ENCODE results near the gene USP31.

Gene USP31

DNA sequence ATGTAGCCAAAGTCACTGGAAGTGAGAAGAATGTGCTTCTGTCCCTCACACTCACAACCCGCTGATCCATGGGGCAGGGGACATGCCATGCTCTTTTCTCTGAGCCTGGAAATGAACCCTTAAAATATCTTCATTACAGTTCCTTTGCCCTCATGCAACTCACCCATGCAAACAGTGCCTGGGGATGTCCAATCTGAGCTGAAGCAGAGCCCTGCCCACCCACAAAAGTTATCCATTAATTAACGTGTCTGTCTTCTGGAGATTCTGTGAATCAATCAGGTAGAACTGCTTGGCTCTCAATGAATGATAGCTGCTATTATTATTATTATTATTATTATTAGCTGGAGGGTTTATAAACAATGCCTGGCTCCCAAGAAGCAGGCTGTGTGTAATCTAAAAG is 133.7 kb downstream of the USP31 start:
- no peak for DNase-seq (ENCODE audit: low read depth in 2 of 2)

DNA sequence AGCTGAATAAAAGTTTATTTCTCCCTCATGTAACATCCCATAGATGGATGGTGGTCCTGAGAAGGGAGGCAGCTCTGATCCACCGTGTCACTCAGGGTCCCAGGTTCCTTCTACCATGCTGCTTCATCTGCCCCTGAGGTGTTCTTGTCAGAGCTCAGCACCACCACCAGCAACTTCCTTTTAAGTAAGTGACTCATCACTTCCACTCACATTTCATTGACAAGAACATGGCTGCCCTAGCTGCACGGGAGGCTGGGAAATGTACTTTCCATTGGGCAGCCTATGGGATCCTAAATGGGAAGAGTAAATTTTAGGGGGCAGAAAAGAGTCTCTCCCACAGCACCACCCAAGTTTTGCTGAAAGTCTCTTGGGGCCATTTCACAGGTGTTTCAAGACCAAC is 134.7 kb downstream of the USP31 start:
- DNase-seq (ENCODE audit: low read depth in 2 of 2) = no peak
